CD4-positive, alpha-beta T cell treated with Interferon gamma for 1 hour (primary cell): ENCODE data around the gene FABP6.
"Not testable (repeated sequence)": the region's sequence is repeated elsewhere in the genome, so short reads cannot be mapped to it uniquely, and the experiment has no call there.

Source experiments
- DNase-seq: peaks from one replicate; pipeline ENCODE4 v3.0.0-alpha.2; 2020

The FABP6 gene, protein sequence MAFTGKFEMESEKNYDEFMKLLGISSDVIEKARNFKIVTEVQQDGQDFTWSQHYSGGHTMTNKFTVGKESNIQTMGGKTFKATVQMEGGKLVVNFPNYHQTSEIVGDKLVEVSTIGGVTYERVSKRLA

DNA sequence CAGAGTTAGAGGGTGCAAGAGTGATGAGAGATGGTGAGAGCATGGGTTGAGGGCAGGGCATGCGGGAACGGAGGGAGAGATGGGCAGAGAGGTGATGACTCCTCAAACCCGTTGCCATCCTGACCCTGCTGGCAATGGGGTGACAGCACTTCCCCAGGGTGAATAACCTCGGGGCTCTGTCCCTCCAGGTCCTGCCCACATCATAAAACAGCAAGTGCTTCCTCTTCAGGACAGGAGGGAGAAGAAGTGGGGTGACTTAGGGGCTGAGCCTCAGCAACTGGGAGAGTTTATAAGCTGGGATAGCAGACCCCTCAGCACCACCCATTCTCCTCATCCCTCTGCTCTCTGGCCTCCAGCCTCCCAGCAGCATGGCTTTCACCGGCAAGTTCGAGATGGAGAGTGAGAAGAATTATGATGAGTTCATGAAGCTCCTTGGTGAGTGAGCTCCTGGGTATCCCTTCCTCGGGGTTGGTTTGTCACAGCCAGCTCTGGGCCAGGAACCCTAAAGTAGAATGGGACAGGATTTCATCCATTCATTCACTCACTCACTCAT, at the start of gene FABP6:
Gene FABP6, plus strand, starts transcription at position 317 of the 553 bp plus-strand sequence. Its CDS starts 52 bp downstream, at position 369.
- no peak for DNase-seq

DNA sequence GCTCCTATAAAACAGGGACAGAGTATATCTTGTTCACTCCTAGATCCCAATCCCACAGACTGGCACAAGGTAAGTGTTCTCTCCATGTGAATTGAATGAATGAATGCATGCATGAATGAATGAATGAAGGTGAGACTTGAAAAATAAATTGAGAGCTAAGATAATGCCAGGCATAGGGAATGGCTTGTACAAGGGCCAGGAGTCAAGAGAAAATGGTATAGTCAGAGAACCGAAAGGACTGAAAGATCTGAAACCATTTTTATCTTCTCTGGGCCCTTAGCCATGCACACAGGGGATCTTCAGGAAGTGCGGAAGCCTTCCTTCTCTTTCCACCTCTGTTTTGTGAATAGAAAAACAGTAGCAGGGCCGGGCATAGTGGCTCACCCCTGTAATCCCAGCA, 48.4 kb upstream of the FABP6 start:
- no peak for DNase-seq

DNA sequence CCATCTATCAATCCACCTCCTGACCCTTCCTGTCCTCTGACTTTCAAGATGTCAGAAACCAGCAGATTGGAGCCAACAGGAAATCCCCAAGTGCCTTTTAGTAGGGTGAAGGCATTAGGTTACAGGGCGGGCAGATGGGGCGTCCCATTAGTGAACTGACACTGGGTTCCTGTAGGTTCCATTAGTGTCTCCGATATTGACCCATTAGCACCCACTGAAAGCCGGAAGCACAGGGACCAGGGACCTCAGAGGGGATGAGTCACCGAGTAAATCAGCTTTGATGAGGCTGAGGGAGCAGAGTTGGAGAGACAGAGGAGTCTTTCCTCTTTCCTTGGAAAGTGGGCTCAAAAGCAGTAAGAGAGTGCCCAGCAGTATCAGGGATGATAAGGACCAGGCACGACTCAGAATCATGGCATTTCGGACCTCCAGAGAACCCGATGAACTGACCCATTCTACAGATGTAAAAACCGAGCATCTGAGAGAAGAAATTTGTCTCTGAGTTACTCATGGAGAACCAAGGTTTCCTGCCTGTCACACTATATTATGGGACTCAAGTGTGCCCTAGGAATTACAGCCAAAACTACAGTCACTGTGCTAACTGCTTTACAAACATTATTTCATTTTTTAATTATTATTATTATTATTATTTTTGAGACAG, 47.2 kb upstream of the FABP6 start:
- DNase-seq = no peak

DNA sequence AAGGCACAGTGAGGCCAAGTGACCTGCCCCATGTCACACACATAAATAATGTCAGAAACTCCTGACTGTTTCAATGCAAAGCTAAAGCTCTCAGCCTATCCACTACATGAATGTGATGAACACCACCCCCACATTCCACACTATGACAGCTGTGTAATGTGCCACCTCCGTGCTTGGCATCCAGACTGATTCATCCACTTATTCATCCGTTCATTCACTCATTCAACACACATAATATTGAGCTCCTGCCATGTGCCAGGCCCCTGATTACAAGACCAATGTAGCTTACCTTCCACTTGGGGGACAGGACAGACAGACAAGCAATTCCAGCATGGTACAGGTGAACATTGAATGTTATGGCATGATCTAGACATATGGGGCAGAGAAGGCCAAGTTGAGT, 46.2 kb upstream of the FABP6 start:
- no peak for DNase-seq

DNA sequence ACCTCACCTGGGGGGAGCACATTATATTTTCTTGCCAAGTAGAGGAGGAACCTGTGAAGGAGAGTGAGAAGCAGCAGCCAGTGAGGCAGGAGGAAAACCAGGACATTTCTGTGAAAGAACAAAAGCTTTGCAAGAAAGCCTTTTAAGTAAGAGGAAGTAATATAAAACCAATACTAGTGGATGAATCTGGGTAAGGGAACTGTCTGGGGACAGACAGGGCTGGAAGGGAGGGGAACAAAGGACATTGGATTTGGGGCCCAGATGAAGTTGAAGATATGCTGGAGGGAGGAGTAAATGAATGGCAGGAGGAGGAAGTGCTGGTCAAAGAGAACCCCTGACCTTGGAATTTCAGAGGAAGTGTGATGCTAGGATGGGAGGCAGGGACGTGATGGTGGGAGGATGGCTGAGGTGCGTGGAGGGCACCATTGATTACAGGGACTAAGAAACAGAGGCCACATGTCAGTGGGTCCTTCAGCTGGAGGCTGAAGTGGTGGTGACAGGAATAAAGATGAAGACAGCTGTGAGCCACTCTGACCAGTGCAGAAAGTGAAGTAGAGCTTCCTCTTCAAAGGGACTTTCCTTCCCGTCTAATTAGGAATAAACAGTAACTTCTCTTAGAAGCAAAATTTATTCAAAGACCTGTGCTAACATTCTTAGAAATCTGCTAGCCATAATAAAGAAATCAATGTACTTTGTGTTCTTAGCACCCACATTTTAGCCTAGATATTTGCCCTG, 43.5 kb upstream of the FABP6 start:
- no peak for DNase-seq

DNA sequence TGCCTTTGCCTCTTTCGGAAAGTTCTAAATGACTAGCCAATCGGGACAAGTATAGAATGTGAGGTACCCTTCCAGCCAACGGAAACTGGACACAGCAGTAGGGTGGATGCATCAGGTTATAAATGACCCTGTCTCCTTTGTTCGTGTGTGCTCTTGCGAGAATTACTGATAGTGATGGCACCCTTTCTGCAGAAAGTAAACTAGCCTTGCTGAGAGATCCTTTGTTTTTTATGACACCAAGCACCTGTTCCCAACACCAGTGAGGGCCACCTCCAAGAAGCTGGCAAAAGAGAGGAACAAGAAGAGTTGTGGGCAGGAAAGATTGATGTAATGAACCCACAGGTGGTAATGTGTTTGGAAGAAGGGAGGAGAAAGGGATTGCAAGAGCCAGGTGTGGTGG, 42.8 kb upstream of the FABP6 start:
- DNase-seq = no peak

DNA sequence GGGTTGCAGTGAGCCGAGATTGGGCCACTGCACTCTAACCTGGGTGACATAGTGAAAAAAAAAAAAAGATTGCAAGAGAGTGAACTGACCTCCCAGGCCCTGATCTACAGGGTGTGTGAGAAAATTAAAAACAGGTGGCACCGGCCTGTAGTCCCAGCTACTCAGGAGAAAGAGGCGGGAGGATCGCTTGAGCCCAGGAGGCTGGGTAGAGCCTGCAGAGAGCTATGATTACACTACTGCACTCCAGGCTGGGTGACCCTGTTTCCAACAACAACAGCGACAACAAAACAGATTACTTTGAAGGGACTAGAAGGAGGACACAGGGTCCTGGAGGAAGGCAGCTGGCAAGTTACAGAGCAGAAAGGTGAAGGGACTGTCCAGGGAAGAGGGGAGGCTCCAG, 42.2 kb upstream of the FABP6 start:
- no peak for DNase-seq

DNA sequence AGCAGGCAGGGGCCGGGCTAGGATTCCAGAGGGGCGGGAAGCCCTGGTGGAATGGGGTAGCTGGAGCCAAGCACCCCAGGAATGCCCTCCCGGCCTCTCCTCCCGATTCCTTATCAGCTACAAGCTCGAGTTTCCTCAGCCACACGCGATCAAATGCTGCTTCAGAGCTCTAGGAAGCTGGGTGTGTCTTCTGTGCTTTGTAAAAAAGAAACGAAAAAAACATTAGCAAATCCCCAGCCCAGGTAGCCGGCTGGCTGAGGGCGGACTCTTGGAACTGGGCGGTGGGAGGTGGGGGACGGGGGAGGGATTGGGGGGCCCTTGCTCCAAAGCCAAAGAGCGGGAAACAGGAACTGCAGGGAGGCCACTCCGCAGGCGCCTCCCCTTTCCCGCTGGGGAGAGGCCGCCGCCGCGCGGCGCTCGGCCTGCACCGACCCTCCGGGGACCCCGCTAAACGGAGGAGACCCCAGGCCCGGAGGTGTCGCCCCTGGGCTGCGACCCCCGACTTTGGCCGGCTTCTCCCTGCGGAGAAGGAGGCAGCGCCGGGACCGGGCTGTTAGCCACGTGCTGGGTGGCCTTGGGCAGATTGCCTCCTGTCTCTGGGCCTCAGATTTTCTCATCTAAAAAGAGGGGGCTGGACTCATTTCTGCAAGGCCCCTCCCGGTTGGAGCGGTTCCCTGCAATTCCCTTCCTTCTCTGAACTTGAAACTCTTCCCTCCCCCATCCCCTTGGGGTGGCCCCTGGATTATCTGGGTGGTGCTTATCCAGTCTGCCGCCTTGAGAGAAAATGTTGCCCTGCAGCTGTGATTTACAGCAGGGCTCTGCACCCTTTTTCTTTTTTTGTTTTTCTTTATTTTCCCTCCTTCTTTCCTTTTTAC, 40.9 kb upstream of the FABP6 start:
- DNase-seq = no peak

DNA sequence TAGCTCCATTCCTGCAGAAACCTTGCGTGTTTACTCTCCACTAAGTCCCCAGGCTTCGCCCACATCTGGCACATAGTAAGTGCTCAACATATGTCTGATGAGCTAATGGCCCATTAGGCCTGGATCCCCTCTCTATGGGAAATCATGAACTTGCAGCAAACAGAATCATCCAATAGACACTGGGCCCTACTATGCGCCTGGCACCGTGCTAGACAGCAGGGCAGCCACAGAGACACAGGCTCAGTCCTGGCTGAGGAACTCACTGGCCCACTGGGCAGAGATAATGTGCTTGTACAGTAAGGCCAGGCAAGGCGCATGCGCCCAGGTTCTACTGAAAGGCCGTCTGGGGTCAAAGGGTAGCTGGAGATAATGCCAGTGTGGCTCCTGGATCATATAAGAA, 36.9 kb upstream of the FABP6 start:
- DNase-seq = no peak

DNA sequence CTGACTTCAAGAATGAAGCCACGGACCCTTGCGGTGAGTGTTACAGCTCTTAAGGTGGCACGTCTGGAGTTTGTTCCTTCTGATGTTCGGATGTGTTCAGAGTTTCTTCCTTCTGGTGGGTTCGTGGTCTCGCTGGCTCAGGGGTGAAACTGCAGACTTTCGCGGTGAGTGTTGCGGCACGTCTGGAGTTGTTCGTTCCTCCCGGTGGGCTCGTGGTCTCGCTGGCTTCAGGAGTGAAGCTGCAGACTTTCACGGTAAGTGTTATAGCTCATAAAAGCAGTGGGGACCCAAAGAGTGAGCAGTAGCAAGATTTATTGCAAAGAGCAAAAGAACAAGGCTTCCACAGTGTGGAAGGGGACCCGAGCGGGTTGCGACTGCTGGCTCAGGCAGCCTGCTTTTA, 36.2 kb upstream of the FABP6 start:
- DNase-seq = not testable (repeated sequence)

DNA sequence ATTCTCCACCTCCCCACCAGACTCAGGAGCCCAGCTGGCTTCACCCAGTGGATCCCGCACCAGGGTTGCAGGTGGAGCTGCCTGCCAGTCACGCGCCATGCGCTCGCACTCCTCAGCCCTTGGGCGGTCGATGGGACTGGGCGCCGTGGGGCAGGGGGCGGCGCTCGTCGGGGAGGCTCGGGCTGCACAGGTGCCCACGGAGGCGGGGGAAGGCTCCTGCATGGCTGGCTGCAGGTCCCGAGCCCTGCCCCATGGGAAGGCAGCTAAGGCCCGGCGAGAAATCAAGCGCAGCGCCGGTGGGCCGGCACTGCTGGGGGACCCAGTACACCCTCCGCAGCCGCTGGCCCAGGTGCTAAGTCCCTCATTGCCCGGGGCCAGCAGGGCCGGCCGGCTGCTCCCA, 35.5 kb upstream of the FABP6 start:
- not testable (repeated sequence) for DNase-seq

DNA sequence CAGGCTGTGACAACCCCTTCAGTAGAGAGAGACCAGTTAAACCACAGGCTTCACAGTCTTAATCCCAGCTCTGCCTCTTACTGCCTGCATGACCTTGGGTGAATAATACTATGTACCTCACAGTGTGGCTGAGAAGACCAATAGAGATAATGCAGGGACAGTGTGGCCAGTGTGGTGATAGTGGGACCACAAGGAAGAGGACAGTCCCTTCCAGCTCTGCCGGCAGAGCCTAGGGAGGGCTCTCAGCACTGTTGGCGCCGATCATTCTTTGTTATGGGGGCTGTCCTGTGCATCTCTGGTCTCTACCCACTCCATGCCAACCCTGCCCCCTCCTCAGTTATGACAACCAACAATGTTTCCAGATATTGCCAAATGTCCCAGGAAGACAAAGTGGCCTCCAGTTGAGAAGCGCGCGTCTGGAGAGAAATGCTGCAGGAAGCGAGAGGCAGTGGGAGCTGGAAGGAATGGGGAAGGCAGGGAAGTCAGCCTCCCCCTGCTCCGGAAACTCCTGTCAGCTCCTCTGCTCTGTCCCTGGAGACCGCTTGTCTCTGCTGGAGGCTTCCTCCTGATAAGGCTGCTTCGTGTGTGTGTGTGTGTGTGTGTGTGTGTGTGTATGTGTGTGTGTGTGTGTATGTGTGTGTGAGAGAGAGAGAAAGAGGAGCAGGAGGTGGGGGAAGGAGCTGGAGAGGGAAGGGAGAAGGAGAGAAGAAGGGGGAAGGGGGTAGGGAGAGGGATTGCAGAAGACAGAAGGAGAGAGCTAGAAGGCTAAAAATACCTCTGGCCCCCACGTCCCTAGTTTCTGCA, 31.8 kb upstream of the FABP6 start:
- no peak for DNase-seq

DNA sequence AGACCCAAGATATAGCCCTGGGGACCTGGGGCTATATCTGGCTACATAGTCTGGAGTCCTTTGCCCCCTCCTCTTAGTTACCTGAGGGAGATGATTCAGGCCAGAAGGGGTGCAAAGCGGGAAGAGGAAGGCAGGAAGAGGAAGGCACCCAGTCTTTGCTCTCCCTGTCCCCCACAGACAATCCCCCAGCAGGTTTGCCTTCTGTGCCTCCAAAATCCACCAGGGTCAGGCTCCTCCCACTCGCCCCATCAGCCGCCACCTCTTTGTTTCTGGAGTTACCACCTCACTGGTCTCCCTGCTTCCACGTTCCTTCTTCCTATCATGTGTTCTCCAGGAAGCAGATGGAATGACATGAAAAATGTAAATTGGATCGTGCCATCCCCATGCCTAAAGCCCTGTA, 31.2 kb upstream of the FABP6 start:
- DNase-seq = no peak

DNA sequence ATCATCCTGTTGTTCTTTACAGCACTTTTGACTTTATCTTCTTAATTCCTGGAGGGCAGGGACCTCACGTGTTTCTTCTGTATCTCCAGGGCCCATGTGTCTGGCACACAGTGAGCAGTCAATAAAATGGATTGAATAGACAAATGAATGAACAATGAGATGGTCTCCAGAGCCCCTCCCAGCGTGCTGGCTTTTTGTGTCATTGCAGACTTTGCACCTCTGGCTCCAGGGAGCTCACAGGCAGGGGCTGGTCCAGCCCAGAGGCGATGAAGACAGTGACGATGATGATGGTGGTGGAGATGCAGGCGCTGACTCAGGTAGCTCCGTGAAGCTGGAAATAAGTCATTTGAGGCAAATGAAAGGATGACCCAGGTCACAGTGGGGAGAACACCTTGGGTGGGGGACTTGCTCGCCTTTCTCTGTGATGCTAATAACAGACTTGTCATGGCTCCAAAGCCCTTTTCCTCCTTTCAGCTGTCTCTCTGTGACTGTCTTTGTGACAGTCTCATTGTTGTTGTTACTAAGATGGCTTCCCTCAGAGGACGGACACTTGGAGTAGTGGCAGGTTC, 30.4 kb upstream of the FABP6 start:
- DNase-seq = no peak

DNA sequence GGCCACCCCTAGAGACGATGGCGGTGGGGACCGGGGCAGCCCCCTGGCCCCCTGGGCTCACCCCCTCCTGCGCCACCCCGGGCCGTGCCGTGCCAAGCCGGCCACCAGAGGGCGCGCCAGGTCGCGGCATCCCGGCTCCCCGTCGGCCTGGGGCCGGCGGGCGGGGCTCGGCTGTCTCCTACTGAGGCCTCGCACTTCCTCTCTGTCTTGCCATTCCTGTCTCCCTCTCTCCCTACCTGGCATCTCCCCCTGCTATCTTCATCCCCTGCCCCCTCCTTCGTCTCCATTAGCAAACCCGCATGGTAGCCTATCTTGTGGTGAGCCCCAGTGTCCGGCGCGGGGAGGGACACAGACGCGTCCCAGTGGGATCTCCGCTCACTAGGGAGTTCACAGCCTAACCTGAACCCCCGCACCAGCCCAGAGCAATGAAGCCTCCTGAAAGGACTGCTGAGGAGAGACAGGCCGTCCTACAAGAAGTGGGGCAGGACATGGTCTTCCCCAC, 29.8 kb upstream of the FABP6 start:
- DNase-seq = peak; percentile 54

DNA sequence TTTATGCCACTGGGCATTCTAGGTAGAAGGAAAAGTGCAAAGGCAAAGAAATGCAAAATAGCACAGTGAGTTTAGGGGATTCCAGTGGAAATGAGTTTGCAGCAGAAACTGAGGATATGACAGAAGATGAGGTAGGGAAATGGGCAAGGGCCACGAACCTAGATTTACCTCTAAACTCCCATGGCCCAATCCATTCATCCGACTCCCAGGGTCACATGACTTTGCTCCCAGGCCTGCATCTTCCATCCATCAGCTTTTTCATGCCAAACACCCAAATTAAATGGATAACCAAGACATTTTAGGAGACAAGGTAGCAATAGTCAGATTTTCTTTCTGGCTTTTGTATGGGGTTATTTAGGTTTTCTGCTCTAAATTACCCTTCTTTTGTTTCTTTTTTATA, 22.2 kb upstream of the FABP6 start:
- no peak for DNase-seq

DNA sequence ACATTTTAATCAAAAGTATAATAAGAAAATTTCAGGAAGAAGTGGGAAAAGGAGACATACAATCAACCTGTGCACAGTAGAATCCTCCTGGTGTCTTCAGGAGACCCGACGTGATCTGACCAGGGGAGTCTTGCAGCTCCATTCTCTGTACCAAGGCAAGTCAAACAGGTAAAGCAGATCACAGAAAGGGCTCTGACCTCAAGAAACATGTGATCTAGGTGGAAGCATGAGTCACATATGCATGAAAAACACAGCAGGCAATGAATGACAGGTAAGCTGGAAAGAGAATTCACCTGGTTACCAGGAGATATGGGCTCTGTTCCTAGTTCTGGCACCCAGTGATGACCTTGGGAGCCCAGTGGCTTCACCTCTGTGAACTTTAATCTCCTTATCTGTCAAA, 19.4 kb upstream of the FABP6 start:
- DNase-seq = no peak

DNA sequence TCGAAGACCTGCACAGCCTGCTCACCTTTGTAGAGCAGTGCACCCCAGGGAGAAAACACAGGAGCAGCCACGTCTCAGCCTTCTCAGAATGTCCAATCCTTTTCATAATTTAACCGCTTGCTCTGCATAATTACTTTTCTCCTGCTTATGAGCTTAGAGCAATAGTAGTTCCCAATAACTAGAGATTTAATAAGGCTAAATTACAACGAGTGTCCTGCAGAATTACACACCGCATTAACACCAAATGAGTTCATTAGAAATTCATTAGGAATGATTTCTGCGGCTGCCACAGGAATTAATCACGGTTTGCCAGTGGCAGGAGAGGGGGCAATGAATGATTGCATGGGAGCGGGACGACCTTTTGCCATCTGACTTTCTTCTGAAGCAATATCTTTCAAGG, 18.7 kb upstream of the FABP6 start:
- no peak for DNase-seq

DNA sequence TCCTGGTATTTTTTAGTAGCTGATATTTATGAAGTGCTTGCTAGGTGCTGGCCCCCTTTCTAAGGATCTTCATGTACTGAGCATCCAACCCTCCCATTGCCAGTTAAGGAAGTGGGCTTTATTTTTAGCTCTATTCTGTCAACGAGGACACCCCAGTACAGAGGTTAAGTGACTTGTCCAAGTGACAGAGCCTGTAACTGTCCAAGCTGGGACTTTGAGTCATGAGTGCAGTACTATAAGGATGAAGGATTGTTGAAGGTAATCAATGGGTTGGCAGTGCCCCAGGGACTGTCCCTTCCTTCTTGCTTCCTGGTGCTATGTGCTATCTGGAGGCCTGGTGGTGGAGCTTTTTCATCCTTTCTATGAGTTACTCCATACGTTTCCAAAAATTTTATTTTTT, 18.0 kb upstream of the FABP6 start:
- DNase-seq = no peak

DNA sequence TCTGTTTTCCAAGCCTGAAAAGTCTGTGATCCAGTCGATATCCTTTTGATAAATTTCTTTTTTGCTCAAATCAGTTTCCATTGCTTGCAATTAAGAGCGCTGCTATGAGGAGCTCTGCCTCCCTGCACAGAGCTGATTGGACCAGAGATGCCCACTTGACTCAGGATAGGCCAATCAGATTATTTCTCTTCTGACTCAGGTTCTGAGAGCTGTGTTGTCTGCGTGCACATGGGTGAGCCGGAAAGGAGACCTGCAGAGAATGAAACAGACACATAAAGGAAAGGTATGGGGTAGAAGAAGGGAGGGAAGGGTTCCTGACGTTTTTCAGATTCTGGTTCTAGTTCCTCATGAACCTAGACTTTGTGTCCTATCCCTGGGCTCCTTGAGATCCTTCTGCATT, 15.8 kb upstream of the FABP6 start:
- no peak for DNase-seq

DNA sequence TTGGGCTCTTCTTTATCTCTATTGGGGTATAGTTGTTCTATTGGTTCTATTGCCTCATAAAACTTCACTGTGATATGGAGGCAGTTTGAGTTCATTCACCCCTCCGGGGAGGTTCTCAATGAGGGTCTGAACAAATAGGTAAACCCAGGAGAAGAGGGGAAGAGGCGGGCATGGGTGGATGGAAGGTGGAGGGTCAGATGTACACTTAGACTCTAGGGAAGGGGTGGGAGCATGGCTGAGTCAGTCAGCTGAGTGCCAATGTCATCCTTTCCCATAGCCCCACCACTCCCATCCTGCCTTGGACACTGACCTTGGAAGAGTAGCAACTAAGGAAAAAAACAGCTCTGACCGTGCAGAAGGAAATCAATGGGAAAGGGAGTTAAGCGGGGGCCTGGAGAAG, 9.9 kb upstream of the FABP6 start:
- no peak for DNase-seq

DNA sequence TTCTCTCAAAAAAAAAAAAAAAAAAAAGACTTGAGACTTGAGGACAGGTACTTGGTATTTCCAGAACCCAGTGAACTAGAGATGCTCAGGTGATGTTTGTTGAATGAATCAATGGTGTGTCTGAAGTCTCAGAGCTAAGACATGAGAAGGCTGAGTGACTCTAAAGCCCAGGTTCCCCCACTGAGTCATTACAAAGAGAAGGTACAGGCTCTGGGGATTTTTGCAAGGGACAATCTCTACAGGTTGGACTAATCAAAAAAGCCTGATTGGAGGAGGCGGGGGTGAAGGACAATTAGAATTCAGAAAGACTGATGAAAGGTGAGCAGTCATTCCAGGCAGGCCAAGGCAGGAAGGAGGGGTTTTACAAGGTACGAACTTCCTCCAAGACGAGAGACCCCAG, 8.2 kb upstream of the FABP6 start:
- DNase-seq = no peak
